ENCODE results near the gene SNCB. TPM values are rescaled to one million over a fixed set of nuclear protein-coding genes. Genes with fewer than 3 reads are reported as not detected.
"Not testable (repeated sequence)": the region's sequence is repeated elsewhere in the genome, so short reads cannot be mapped to it uniquely, and the experiment has no call there.

SNCB gene
- total RNA-seq, 1 donor from 2014 or later, result not detected

DNA sequence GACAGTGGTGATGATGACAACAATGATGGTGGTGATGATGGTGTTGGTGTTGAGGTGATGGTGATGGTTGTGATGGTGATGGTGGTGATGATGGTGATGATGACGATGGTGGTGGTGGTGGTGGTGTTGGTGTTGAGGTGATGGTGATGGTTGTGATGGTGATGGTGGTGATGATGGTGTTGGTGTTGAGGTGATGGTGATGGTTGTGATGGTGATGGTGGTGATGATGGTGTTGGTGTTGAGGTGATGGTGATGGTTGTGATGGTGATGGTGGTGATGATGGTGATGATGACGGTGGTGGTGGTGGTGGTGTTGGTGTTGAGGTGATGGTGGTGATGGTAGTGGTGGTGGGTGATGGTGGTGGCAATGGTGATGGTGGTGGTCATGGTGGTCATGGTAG lies 38.7 kb downstream of the SNCB start:
- DNase-seq (ENCODE audit: low spot score); ATAC-seq; intact Hi-C loops (cut with DNase I): not testable (repeated sequence)

DNA sequence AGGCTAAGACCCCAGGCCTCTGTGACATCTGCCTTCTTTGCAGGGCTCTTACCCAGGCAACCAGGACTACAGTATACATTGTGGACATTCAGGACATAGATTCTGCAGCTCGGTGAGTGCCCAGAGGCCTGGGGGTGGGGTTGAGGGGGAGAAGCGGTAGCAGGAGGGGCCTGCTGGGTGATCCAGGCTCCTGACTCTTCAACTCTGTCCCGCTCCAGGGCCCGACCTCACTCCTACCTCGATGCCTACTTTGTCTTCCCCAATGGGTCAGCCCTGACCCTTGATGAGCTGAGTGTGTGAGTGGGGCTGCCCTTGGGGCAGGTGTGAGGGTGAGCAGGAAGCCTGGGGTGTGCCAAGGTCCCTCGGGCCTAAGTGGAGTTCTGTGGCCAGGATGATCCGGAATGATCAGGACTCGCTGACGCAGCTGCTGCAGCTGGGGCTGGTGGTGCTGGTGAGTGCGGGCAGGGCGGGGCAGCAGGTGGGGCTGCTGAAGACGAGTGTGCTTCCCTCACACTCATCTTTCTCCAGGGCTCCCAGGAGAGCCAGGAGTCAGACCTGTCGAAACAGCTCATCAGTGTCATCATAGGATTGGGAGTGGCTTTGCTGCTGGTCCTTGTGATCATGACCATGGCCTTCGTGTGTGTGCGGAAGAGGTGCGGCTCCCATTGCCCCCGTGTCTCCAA lies 40.2 kb downstream of the SNCB start:
- ATAC-seq, result no peak
- DNase-seq (ENCODE audit: low spot score), result no peak

DNA sequence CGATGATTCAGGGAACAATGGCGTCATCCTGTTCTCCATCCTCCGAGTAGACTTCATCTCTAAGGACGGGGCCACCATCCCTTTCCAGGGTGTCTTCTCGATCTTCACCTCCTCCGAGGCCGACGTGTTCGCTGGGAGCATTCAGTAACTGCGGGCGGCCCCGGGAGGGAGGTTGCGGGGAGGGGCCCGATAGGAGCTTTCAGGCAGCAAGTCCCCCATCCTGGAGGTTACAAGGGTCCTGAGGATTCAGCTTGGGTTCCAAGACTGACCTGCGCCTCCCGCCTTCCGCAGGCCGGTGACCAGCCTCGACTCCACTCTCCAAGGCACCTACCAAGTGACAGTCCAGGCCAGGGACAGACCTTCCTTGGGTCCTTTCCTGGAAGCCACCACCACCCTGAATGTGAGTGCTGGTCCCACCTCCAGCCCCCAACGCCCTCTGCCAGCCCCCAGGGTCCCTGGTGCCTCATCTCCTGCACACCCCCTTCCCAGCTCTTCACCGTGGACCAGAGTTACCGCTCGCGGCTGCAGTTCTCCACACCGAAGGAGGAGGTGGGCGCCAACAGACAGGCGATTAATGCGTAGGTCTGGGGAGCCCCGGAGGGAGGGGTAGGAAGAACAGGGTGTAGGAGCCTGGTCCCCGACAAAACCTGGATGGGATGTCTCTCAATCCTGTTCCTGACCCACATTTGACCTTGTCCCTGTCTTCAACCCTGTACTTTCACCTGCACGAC lies 41.1 kb downstream of the SNCB start:
- ATAC-seq (no peak), DNase-seq (ENCODE audit: low spot score) (no peak)
- intact Hi-C loops (cut with DNase I), result no loop called here

More for the DNA sequence above, 40.2 kb downstream of the SNCB start:
- intact Hi-C loops (cut with DNase I), result no loop called here

DNA sequence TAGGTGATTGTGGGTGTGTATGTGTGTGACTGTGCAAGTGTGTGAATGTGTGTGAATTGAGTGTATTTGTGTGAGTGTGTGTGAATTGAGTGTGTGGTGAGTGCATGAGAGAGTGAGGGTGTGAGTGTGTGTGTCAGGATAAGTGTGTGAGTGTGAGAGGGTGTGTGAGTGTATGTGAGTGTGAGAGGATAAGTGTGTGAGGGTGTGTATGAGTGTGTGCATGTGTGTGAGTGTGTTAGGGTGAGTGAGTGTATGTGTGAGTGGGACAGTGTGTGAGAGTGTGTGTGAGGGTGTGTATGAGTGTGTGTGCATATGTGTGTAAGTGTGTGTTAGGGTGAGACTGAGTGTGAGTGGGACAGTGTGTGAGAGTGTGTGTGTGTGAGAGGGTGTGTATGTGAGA lies 42.0 kb downstream of the SNCB start:
- ATAC-seq, result no peak
- intact Hi-C loops (cut with DNase I), result no loop called here
- no peak for DNase-seq (ENCODE audit: low spot score)

DNA sequence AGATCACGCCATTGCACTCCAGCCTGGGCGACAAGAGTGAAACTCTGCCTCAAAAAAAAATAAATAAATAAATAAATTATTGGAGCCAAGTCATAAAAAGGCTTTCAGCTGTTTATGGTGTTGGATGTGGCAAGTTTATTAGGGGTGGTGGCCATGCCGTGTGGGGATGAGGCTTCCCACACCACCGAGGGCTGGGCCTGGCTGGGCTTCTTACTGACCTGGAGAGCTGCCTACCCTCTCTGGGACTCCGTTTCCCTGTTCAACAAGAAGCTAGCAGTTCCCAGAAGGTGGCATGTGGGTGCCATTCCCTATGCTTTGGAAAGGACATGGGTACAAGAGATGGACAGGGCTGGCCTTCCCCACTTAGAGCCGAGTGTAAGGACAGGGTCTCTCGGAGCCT lies 42.9 kb downstream of the SNCB start:
- ATAC-seq, result no peak
- DNase-seq (ENCODE audit: low spot score), result no peak
- intact Hi-C loops (cut with DNase I), result no loop called here

DNA sequence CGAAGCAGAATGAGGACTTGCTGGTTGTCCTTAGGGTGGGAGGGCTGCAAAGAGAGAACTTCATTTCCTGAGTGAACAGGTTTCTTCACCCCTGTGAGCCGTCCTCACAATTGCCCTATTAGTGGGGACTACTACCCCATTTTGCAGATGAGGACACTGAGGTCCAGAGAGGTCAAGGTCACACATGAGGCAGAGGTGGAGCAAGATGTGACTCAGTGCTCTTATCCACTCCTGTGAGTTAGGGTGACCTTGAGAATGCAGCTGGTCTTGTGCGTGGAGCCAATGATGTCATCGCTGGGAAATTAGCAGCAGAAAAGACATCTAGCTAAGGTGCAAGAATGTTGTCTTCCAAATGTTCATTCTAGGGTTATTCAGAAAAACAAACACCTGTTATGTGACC lies 47.3 kb downstream of the SNCB start:
- ATAC-seq, result no peak
- no peak for DNase-seq (ENCODE audit: low spot score)
- intact Hi-C loops (cut with DNase I), result no loop called here

DNA sequence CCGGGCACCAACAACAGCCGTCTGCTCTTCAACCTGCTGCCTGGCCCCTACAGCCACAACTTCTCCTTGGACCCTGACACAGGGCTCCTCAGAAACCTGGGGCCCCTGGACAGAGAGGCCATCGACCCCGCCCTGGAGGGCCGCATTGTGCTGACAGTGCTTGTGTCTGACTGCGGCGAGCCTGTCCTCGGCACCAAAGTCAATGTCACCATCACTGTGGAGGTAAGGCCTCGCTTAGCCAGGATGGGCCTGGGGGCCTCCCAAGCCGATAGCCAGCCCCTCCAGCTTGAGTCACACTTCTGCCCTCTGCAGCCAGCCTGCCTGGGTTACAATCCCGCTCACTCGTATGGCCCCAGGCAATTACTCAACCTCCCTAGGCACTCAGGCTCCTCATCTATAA lies 49.0 kb downstream of the SNCB start:
- no peak for ATAC-seq
- no peak for DNase-seq (ENCODE audit: low spot score)
- intact Hi-C loops (cut with DNase I), result no loop called here

DNA sequence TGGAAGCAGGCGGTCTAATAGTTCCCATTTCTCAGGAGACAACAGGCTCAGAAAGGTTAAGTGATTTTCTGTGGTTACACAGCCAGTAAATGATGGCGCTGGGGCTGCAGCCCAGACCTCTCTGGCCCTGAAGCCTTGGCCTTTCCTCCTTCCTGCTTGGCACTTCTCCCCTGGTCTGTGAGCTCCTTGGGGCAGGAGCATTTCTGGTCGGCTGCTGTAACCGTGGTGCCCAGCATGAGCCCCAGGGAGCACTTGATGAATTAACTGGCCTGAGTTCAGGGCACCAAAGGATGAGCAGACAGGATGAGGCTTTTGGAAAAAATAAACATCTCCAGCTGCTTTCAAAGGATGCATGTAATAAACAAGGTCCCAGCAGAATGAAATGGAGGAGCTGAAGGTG lies 51.0 kb downstream of the SNCB start:
- no peak for ATAC-seq
- intact Hi-C loops (cut with DNase I), result no loop called here
- DNase-seq (ENCODE audit: low spot score), result no peak

DNA sequence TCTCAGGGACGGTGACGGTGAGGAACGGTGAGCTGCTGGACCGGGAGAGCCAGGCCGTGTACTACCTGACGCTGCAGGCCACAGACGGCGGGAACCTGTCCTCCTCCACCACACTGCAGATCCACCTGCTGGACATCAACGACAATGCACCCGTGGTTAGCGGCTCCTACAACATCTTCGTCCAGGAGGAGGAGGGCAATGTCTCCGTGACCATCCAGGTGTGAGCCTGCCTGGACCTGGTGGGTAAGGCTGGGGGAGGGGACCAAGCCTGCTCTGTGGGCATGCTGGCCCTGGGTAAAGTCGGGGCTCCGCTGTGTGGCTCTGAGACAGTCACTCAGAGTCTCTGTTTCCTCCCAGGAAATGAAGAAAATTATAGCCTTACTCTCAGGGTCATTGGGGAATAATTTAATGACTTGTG lies 51.9 kb downstream of the SNCB start:
- DNase-seq (ENCODE audit: low spot score) (no peak), ATAC-seq (peak; percentile 34)
- intact Hi-C loops (cut with DNase I), result no loop called here

DNA sequence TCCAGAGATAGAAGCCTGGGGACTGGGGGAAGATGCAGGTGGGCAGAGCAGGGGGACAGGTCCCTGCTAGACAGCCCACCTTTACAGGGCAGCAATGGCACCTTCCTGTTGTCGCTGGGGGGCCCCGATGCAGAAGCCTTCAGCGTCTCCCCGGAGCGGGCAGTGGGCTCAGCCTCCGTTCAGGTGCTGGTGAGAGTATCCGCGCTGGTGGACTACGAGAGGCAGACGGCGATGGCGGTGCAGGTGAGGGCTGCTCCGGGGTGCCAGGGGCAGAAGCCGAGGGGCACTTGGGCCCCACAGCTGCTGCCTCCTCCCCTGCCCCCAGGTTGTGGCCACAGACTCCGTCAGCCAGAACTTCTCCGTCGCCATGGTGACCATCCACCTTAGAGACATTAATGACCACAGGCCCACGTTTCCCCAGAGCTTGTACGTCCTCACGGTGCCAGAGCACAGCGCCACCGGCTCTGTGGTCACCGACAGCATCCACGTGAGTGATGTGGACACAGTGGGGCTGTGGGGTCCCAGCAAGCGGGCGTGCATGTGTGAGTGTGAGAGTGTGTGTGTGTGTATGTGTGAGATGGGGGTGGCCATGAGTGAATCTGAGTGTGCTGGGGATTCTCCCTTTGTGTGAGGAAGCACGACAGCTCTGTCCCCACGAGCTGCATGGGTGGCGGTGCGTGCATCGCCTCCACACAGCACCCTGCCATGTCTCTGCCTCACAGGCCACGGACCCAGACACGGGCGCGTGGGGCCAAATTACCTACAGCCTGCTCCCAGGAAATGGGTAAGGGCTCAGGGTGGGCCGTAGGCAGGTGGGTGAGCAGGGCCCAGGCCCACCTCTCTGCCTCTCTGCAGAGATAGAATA lies 52.8 kb downstream of the SNCB start:
- DNase-seq (ENCODE audit: low spot score) (no peak), ATAC-seq (no peak)
- intact Hi-C loops (cut with DNase I), result no loop called here

DNA sequence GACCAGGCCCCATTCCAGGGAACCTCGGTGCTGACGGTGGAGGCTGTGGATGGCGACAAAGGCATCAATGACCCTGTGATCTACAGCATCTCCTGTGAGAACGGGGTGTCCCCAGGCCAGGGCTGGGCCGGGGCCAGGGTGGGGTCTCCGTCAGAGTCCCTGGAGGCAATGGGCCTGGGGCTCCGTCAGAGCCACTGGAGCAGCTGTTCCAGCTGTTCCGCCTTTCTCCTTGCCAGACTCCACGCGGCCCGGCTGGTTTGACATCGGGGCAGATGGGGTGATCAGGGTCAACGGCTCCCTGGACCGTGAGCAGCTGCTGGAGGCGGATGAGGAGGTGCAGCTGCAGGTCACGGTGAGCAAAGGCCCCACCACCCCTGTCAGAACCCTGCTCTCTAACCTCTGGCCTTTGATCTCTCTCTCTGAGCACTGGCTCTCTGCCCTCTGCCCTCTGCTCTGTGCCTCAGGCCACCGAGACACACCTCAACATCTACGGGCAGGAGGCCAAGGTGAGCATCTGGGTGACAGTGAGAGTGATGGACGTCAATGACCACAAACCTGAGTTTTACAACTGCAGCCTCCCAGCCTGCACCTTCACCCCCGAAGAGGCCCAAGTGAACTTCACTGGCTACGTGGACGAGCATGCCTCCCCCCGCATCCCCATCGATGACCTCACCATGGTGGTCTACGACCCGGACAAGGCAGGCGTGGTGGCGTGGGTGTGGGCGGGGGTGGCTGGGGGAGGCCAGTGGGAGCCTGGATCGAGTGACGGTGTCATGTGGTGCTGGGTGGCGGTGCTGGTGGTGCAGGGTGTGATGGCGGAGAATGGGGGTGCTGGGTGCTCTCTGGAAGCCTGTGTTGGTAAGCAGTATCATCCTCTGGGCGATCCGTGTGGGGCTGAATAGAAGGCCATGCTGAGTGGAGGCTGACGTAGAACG lies 54.6 kb downstream of the SNCB start:
- DNase-seq (ENCODE audit: low spot score) (no peak), ATAC-seq (no peak)
- intact Hi-C loops (cut with DNase I), result no loop called here

DNA sequence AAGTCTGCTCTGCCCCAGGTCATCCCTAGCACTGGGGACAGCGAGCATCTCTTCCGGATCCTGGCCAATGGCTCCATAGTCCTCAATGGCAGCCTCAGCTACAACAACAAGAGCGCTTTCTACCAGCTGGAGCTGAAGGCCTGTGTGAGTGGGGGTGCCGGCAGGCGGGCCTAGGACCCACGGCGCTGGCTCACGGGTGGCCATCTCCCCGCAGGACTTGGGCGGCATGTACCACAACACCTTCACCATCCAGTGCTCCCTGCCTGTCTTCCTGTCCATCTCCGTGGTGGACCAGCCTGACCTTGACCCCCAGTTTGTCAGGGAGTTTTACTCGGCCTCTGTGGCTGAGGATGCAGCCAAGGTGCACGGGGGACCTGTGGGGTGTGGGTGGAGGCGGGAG lies 55.3 kb downstream of the SNCB start:
- DNase-seq (ENCODE audit: low spot score) (no peak), ATAC-seq (no peak)
- intact Hi-C loops (cut with DNase I), result no loop called here

DNA sequence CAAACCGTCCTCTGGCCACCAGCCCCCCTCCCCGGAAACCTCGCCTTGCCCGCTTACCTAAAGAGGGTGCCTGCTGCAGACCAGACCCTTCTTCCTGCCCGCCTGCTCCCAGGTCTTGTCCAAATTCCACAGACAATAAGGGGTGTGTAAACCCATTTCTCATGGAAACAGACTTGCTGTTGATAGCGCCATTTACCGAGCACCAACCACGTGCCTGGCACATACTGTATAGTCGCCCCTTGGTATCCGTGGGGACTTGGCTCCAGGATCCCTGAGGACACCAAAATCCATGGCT lies 56.1 kb downstream of the SNCB start:
- no peak for DNase-seq (ENCODE audit: low spot score)
- ATAC-seq, result no peak
- intact Hi-C loops (cut with DNase I), result no loop called here

DNA sequence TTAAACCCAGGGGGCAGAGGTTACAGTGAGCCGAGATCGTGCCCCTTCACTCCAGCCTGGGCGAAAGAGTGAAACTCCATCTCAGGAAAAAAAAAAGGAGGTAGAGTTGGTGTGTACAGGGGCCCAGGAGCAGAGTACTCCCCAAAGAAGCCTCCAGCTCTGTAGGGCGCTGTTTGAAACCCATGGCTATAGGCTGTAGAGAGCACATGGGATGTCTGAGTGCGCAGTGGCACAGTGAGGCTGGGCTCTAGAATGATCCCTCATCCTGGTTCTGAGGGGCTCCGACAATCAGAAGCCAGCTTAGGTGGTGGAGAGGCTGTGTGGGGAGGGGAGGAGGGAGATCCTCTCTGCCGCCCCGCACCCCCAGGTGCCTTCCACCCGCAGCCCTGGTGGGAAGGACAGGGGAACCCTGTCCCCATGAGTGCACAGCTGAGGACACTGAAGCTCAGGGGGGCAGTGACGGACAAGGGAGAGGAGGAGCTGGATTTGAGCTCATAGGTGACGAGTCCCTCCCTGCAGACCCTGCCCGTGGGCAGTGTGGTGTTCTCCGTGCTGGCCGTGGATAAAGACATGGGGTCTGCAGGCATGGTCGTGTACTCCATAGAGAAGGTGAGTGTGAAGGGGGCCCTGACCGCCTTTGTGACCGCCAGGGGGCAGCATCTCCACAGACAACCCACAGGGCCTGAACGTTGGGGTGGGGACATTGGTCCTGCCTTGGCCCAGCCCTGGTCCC lies 56.6 kb downstream of the SNCB start:
- DNase-seq (ENCODE audit: low spot score), result peak; percentile 85
- peak; percentile 80 for ATAC-seq
- intact Hi-C loops (cut with DNase I), result no loop called here

Small RNAs within 50 kb of the gene (microRNA-seq; reads per million reads assigned to microRNA genes)
- not detected for gene MIR4281

Other genes with a start within 250 kb of the SNCB start
- gene NOP16, start 241.9 kb downstream of the SNCB start, total RNA-seq, result 9.3 TPM
- 58.8 TPM for gene HIGD2A, start 241.8 kb downstream of the SNCB start, total RNA-seq
- 122 TPM for gene CLTB, start 214.0 kb downstream of the SNCB start, total RNA-seq
- 35.6 TPM for gene FAF2, start 182.1 kb downstream of the SNCB start, total RNA-seq
- 44.7 TPM for gene RNF44, start 93.1 kb downstream of the SNCB start, total RNA-seq
- gene CDHR2, start 81.2 kb downstream of the SNCB start, total RNA-seq, result 0.36 TPM
- 0.53 TPM for gene GPRIN1, start 20.4 kb downstream of the SNCB start, total RNA-seq
- not detected for gene EIF4E1B, start 141 bp upstream of the SNCB start, total RNA-seq
- 20.1 TPM for gene TSPAN17, start 16.9 kb upstream of the SNCB start, total RNA-seq
- gene UNC5A, start 180.0 kb upstream of the SNCB start, total RNA-seq, result not detected

Data from sciatic nerve (tissue), 2 donors.